HG02852 (cell line): ENCODE data around the gene CFAP100.

Source experiments
- ATAC-seq: cut with Tn5 transposase; IDR thresholded peaks from one replicate; pipeline ENCODE4 v1.9.1; 2021; ENCODE audit warnings: mild to moderate bottlenecking, moderate library complexity; ENCODE audit not compliant: unreplicated experiment

The CFAP100 gene

DNA sequence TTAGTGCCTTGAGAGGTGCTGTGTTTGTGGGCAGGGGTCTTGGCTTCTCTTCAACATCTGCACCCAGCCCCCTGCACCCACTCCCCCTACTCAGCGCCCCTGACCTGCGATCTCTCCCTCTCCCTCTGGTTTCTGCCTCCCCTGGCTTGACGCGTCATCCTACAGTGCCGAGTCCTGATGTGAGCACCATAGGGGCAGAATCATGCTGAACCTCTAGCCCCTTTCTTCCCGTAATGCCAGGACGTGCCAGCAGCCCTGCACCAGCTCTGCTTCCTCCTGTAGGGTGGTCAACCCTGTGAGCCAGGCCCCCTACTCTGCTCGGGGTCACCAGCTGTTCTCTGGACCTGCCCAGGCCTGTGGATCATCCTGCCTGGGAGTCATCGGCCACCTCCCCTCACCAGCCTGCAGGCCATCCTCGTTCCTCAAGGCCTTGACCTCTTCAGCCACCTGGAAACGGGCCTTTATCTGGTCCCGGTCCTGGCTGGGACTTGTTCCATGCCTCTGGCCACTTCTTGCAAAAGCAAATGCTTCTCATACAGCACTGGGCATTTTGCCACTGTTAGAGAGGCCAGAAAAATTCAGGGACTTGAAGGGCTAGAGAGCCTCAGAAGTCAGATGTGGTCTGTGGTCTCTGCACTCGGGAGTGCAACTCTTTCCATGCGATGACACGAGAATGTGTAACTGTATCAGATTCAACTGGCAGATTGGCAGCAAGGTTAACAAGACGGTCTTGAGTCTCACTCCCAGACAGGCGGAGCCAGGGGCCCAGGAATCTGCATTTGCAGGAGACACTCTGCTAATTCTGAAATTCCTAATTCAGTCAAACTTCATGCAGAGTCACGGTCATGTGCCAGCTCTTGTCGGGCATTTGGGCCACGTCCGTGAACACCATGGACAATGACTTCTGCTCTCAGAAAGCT, 20.8 kb upstream of the CFAP100 start:
- ATAC-seq, result no peak

- no peak for ATAC-seq
Measured at GRCh38 chr3:126375835-126376331, 18.8 kb upstream of the CFAP100 start.

- ATAC-seq, result no peak
Measured at GRCh38 chr3:126376444-126376843, 18.3 kb upstream of the CFAP100 start.

DNA sequence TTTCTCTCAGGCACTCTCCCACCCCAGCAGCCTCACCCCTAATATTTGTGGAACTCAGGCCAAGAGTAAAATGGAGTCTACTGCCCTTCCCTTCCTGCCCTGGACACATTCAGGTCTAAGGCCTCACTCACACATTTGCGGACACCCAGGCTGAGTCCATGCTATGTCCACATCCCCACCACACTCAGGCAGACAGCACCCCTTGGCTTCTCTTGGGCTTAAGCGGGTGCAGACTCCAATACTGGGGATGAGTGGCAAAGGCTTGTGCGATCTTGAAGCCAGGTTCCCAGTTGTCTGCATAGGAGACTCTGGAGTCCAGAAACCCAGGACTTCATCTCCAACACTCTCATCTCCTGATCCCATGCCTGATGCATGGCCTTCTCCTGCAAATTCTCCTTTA, 17.5 kb upstream of the CFAP100 start:
- no peak for ATAC-seq

GRCh38 chr3:126378341-126378751, 16.4 kb upstream of the CFAP100 start:
- no peak for ATAC-seq

DNA sequence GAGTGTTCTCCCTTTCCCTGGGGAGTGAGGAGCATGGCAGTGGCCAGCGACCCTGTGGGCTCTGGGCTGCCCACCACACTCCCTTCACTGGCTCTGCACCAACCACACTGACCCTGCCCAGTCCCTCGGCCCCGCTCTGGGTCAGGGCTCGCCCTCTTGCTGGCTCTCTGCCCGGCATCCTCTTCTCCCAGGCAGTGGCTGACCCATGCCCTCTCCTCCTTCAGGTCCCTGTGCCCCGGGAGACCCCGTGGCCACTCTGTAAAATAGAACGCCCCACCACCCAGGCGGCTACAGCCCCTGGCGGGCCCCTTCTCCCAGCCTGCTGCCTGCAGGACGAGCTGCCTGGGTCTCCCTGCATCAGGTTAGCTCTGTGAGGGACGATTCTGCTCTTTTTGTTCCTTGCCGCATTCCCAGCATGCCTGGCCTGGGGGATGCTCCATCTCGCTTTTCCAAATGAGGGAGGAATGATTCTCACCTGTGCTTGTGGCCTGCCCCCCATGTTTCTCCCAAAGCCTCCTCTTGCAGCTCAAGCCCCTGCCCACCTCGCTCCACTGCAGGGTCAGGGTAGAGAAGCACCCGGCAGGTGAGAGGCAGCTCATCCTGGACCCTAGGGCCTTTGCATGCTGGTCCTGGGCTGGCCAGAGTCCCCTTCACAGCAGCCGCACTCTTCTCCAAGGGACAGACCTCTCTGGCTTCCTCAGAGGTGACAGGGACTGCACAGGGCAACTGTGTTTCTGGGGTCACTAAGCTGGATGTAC, 14.5 kb upstream of the CFAP100 start:
- ATAC-seq, result no peak

DNA sequence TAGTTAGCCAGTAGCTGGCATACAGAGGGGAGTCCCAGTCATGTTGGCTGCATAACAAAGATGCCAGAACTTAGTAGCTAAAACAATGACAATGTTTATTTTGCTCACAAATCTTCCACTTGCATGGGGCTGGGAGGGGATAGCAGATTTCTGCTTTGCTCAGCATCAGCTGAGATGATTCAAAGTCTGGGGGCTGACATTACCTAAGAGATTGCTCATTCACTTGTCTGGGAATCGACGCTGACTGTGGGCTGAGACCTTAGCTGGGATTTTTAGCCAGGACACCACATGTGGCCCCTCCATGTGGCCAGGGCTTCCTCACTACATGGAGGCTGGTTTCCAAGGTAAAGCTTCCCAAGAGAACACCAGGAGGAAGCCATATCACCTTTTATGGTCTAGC, 12.7 kb upstream of the CFAP100 start:
- ATAC-seq, result no peak

GRCh38 chr3:126389112-126389793, 5.5 kb upstream of the CFAP100 start:
- ATAC-seq, result no peak

- no peak for ATAC-seq
Measured at GRCh38 chr3:126389794-126390146, 4.9 kb upstream of the CFAP100 start.

DNA sequence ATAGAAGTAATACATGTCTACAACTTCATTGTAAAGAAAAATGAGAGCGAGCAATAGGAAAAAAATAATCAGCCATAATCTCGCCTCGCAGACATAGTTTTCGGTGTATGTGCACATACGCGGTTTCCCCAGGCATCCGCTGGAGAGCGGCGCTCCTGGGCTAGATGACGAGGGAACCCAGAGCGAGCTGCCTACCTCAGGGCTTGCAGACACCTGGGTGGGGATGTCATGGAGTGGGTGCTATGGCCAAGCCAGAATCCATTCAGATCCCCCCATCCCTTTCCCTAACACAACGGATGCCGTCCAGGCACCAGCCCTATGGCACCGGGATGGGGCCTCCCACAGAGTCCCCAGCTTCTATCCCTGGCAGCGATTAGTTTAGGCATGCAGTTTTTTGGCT, 4.5 kb upstream of the CFAP100 start:
- no peak for ATAC-seq

DNA sequence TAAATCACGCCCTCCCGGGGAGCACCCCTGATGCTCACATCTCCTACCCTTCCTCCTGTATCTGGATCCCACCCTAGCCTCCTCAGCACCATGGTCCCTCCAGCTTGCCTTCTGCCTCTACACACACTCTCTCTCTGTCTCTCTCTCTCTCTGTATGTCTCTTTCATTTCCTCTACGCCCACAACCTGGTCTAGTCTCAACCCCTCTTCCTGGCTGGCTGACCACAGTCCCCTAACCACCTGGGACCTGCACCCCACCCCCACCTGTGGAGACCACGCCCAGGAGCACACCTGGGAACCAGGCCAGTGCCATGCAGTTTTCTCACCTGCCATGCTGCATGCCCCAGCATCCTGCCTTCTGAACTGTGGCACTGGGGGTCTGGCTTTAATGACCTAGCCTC, 4.0 kb upstream of the CFAP100 start:
- no peak for ATAC-seq

DNA sequence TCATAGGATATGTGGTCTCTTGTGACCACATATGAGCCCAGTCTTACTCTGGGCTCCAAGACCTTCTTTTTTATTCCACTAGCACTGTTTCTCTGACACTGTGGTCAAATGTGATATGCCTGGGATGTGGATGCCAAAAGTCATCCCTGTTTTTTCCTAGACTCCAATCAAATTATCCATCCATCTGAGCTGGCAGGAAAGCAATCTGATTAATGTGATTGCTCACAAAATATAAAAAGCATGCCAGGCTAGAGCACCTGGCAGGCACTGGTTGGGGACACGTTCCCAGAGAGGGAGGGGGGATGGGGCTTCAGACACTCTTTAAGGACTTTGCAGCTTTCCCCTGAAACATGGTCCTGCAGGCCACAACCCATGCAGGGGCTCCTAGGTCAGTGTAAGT, 3.1 kb upstream of the CFAP100 start:
- ATAC-seq, result no peak

GRCh38 chr3:126392246-126392645, 2.5 kb upstream of the CFAP100 start:
- ATAC-seq, result no peak

DNA sequence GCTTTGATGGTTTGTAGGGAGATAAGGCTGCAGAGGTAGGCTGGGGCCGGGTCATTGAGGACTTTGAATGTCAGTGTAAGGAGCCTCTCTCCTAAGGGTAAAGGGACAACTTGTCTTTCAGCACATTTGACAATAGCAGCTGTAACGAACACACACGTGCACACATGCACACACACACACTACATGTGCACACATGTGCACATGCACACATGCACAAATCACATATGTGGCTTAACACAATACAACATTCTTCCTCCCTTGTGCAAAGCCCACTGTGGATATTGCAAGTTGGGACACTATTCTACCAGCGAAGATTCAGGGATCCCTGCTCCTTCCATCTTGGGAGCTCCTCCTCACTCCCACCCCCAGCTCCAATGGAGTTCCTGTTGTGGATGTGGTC, 1.1 kb upstream of the CFAP100 start:
- ATAC-seq, result no peak

DNA sequence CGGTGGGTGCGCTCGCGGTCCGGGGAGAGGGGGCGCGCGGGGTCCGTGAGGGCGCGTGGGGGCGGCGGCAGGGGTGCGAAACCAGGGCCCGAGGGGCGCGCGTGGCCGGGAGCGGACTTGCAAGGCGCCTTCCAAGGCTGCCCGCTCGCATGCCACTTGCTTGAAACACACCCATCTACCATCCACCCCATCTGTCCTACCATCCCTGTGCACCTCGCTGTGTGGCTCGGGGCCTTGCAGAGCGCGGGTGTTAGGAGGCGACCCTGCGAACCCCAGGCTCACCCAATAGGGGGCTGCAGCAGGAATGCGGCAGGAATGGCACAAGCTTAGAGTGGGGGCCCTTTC, 240 bp downstream of the CFAP100 start:
- no peak for ATAC-seq

DNA sequence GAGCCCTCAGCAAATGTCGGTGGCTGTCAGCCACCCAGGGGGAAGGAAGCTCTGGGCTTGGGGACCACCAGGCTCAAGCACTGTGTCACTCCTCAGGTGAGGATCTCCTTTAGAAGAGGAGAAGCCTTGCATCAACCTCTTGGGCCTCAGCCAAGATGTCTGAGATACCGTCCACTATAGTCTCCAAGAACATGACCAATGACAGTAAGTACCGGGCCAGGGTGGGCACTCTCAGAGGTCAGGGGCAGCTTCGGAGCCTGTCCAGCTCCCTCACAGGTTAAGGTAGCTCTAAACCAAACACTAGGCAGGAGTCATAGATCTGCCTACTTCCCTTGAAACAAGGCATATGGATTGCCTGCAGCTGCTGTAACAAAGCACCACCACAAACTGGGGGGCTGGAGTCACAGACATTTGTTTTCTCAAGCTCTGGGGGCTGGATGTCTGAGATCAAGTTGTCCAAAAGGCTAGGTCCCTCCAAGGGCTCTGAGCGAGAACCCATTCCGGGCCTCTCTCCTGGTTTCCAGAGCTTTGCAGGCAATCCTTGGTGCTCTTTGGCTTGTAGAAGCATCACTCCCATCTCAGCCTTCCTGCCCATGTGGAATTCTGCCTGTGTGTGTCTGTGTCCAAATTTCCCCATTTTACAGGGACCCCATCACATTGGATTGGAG, 1.3 kb downstream of the CFAP100 start:
- no peak for ATAC-seq

GRCh38 chr3:126396536-126396935, 1.8 kb downstream of the CFAP100 start:
- ATAC-seq, result no peak

- no peak for ATAC-seq
Measured at GRCh38 chr3:126397610-126398422, 3.1 kb downstream of the CFAP100 start.

- ATAC-seq, result no peak
Measured at GRCh38 chr3:126398423-126399350, 4.0 kb downstream of the CFAP100 start.
